Immature natural killer cell (primary cell): Measurements from ENCODE around the gene MAP1S. TPM values are rescaled to one million over a fixed set of nuclear protein-coding genes. Genes with fewer than 3 reads are reported as not detected.

Experiments used
- DNase-seq, 3 donors: peaks; one replicate each; pipeline ENCODE4 v3.0.0; 2022; ENCODE audit warnings: mixed read lengths in 1 of 3
- H3K27ac Mint-ChIP-seq, 6 donors: one replicate each; pipeline ENCODE4 v1.8.0; 2020; ENCODE audit warnings: mixed read lengths in 6 of 6, mild to moderate bottlenecking in 5 of 6, inconsistent platforms in 4 of 6, moderate library complexity in 3 of 6
- H3K27me3 Mint-ChIP-seq, 3 donors: one replicate each; pipeline ENCODE4 v1.8.0; 2020 to 2021; ENCODE audit warnings: low read depth in 3 of 3, mild to moderate bottlenecking in 3 of 3, mixed read lengths in 3 of 3, moderate library complexity in 3 of 3, inconsistent platforms in 1 of 3
- H3K36me3 Mint-ChIP-seq, 3 donors: one replicate each; pipeline ENCODE4 v1.8.0; 2020; ENCODE audit warnings: mixed read lengths in 3 of 3, inconsistent platforms in 2 of 3, mild to moderate bottlenecking in 2 of 3
- H3K4me1 Mint-ChIP-seq, 2 donors: one replicate each; pipeline ENCODE4 v1.8.0; 2020; ENCODE audit warnings: inconsistent platforms in 2 of 2, mild to moderate bottlenecking in 2 of 2, mixed read lengths in 2 of 2, moderate library complexity in 1 of 2
- H3K4me3 Mint-ChIP-seq, 5 donors: one replicate each; pipeline ENCODE4 v1.8.0; 2020; ENCODE audit warnings: mild to moderate bottlenecking in 5 of 5, mixed read lengths in 5 of 5, inconsistent platforms in 3 of 5, moderate library complexity in 3 of 5
- H3K9me3 Mint-ChIP-seq, 6 donors: one replicate each; pipeline ENCODE4 v1.8.0; 2020; ENCODE audit warnings: mild to moderate bottlenecking in 6 of 6, mixed read lengths in 6 of 6, inconsistent platforms in 4 of 6, moderate library complexity in 3 of 6
- polyA plus RNA-seq, 3 donors: library from polyadenylated mRNA; unstranded; fragments of 300-500 nt; fragmentation: Illumina TruSeq; gene quantifications; one replicate each; pipeline ENCODE4 v1.2.3, GENCODE V29; 2021

Gene MAP1S
- polyA plus RNA-seq, 3 donors from 2014 or later = 14.7 to 51.5 (median 17.7) TPM

GRCh38 chr19:17752865-17753639, 33.8 kb downstream of the MAP1S start:
- no peak for DNase-seq
- peaks cover 42 to 53% of the 10 kb centered on the region in 2 donors for H3K4me1 Mint-ChIP-seq
- H3K36me3 Mint-ChIP-seq = peaks cover 6 to 12% (median 9%) of the 10 kb centered on the region in 3 donors
- peaks cover 1 to 6% (median 4%) of the 10 kb centered on the region in 3 donors for H3K27me3 Mint-ChIP-seq
- no peaks in the 10 kb centered on the region for H3K9me3 Mint-ChIP-seq
- H3K27ac Mint-ChIP-seq = peak overlapping the region in 4 of 6 donors; percentile 45 to 80 (median 62)
- H3K4me3 Mint-ChIP-seq = peak overlapping the region in 1 of 5 donors; percentile 17

- Mint-ChIP-seq H3K4me3 (no peak overlapping the region), H3K4me1 (peaks cover 36 to 47% of the 10 kb centered on the region in 2 donors), H3K27ac (peak overlapping the region in 3 of 6 donors; percentile 56 to 86 (median 61)), H3K27me3 (peaks cover 1 to 6% (median 4%) of the 10 kb centered on the region in 3 donors), H3K36me3 (peaks cover 6 to 15% (median 9%) of the 10 kb centered on the region in 3 donors), H3K9me3 (no peaks in the 10 kb centered on the region)
- no peak for DNase-seq
These were observed 34.7 kb downstream of the MAP1S start for GRCh38 chr19:17753976-17754375.

DNA sequence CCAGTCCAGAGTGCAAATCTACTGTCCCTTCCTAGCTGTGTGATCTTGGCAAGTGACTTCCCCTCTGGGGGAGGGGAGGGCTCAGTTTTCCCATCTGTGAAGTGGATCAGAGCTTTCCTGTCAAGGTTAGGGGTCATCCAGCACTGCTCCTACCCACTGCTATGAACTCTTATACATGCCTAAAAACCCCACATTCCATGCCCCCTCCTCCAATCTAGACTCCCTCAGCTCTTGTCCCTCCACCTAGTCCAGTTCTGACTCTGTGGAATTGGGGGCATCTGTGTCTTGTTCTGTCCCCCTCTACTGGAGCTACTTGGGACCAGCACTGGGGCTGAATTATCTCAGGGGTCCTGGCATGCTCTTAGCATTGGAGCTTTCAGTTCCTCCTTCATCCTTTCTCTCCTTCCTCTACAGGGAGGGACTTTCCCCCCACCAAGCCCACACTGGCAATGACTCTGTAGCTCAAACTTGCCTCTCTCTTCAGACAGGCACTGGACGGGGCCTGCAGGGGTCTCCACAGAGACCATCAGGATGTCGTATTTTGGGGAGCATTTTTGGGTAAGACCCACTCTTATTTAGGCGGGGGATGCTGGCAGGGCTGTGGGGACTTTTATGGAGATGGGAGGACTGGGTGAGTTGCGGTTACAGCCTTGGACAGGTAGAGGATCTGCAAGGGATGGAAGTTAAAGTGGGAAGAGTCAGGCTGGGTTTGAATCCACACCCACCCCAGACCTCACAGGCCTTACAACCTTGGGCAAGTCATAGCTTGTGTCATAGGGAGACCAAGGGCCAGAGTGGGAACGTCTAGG, 35.6 kb downstream of the MAP1S start:
- Mint-ChIP-seq H3K4me1 (peaks cover 27 to 39% of the 10 kb centered on the region in 2 donors), H3K9me3 (no peaks in the 10 kb centered on the region), H3K27ac (peak overlapping the region; percentile 53 to 86 (median 74)), H3K36me3 (peaks cover 8 to 20% (median 9%) of the 10 kb centered on the region in 3 donors), H3K27me3 (peaks cover 1 to 6% (median 4%) of the 10 kb centered on the region in 3 donors), H3K4me3 (no peak overlapping the region)
- no peak for DNase-seq

GRCh38 chr19:17755443-17755890, 36.2 kb downstream of the MAP1S start:
- Mint-ChIP-seq H3K27me3 (peaks cover 1 to 6% (median 4%) of the 10 kb centered on the region in 3 donors), H3K36me3 (peaks cover 9 to 27% (median 9%) of the 10 kb centered on the region in 3 donors), H3K9me3 (no peaks in the 10 kb centered on the region), H3K4me1 (peaks cover 21 to 32% of the 10 kb centered on the region in 2 donors), H3K27ac (peak overlapping the region in 3 of 6 donors; percentile 72 to 86 (median 76)), H3K4me3 (no peak overlapping the region)
- no peak for DNase-seq

DNA sequence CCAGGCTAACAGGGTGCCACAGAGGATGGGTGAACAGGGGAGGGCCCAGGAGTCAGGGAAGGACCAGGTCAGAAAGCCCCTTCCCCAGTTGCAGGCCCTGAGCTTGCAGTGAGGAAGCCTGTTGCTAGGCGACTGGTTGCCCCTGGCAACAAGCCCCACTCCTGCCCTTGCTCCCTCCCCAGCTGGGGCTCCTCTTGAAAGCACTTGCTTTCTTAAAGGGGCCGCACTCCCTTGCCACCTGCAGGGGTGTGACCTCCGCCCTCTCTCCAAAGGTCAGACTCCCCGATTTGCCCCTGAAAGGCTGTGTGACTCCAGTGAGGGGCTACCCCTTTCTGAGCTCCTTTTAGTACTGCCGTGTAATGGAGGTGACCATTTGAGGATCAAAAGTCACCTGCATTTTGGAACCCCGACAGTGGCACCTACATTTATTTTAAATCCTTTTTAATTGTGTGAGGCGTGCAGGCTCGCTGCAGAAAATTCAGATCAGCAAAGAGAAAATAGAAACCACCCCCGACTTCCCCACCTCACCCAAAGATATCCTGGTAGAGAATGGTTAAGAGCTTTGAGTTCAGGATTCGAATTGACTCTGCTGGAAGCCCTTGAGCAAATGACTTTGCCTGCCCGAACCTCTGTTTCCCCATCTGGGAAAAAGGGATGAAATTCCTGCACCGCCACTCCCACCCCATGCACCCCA, 36.8 kb downstream of the MAP1S start:
- Mint-ChIP-seq H3K9me3 (no peaks in the 10 kb centered on the region), H3K36me3 (peaks cover 9 to 32% (median 12%) of the 10 kb centered on the region in 3 donors), H3K4me3 (no peak overlapping the region), H3K4me1 (peaks cover 17 to 26% of the 10 kb centered on the region in 2 donors), H3K27me3 (peaks cover 1 to 5% (median 4%) of the 10 kb centered on the region in 3 donors), H3K27ac (peak overlapping the region in 4 of 6 donors; percentile 18 to 72 (median 23))
- no peak for DNase-seq

DNA sequence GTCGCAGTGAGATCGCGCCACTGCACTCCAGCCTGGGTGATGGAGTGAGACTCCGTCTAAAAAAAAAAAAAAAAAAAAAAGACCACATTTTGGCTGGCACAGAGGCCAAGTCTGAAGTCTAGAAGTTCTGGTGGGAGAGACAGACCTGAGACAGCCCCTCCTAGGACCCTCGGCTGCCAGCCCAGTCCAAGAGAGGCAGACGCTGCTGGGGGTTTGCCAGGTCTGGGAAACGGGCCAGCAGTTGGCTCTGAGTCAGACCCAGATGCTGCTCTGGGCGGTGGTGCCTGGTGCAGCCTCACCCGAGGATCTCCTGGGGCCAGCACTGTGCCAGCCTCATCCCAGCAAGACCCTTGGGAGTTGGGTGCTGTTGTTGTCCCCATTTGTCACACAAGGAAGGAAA, 37.8 kb downstream of the MAP1S start:
- H3K4me1 Mint-ChIP-seq = peaks cover 7 to 16% of the 10 kb centered on the region in 2 donors
- no peak overlapping the region for H3K4me3 Mint-ChIP-seq
- DNase-seq = no peak
- H3K27me3 Mint-ChIP-seq = peaks cover 0 to 1% (median 0%) of the 10 kb centered on the region in 3 donors
- H3K36me3 Mint-ChIP-seq = peaks cover 9 to 32% (median 15%) of the 10 kb centered on the region in 3 donors
- H3K9me3 Mint-ChIP-seq = no peaks in the 10 kb centered on the region
- H3K27ac Mint-ChIP-seq = peak overlapping the region in 2 of 6 donors; percentile 32 to 74

DNA sequence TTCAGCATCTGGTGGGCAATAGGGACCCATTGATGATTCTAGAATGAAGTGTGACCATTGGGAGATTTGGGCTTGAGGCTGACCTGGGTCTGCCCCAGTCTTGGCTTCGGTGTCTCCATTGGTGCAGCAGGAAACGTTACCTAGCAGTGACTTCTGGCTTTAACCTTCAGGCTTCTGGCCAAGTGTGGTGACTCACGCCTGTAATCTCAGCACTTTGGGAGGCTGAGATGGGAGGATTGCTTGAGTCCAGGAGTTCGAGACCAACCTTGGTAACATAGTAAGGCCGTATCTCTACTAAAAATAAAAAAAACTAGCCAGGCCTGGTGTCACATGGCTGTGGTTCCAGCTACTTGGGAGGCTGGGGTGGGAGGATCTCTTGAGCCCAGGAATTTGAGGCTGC, 39.2 kb downstream of the MAP1S start:
- Mint-ChIP-seq H3K27me3 (peaks cover 0 to 1% (median 0%) of the 10 kb centered on the region in 3 donors), H3K4me3 (no peak overlapping the region), H3K36me3 (peaks cover 9 to 32% (median 20%) of the 10 kb centered on the region in 3 donors), H3K27ac (peak overlapping the region in 2 of 6 donors; percentile 8 to 15), H3K9me3 (no peaks in the 10 kb centered on the region), H3K4me1 (peaks cover 6 to 14% of the 10 kb centered on the region in 2 donors)
- DNase-seq = no peak

DNA sequence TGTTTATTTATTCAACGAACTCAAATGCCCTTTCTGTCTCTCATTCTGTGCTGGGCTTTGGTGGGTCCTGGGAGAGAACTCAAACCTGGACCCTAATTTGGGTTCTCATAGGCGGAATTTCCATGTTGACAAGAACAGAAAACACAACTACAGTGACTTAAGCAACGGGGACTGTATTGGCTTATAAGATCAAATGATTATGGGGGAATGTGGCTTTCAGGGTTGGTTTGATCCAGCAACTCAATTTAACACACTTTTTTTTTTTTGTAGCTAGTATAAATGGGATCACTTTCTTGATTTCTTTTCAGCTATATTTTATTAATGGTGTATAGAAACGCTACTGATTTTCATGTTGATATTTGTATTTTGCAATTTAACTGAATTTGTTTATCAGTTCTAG, 41.9 kb downstream of the MAP1S start:
- Mint-ChIP-seq H3K9me3 (no peaks in the 10 kb centered on the region), H3K36me3 (peaks cover 9 to 37% (median 22%) of the 10 kb centered on the region in 3 donors), H3K4me1 (peaks cover 6 to 12% of the 10 kb centered on the region in 2 donors), H3K27ac (peak overlapping the region in 1 of 6 donors; percentile 54), H3K27me3 (peaks cover 0 to 1% (median 0%) of the 10 kb centered on the region in 3 donors), H3K4me3 (no peak overlapping the region)
- DNase-seq = no peak

GRCh38 chr19:17762505-17763229, 43.4 kb downstream of the MAP1S start:
- H3K9me3 Mint-ChIP-seq = no peaks in the 10 kb centered on the region
- DNase-seq = no peak
- peaks cover 3 to 39% (median 23%) of the 10 kb centered on the region in 3 donors for H3K36me3 Mint-ChIP-seq
- peaks cover 6 to 15% of the 10 kb centered on the region in 2 donors for H3K4me1 Mint-ChIP-seq
- no peaks in the 10 kb centered on the region for H3K27me3 Mint-ChIP-seq
- H3K27ac Mint-ChIP-seq = no peak overlapping the region
- no peak overlapping the region for H3K4me3 Mint-ChIP-seq

- Mint-ChIP-seq H3K27me3 (no peaks in the 10 kb centered on the region), H3K4me3 (no peak overlapping the region), H3K27ac (peak overlapping the region in 1 of 6 donors; percentile 68), H3K4me1 (peaks cover 6 to 10% of the 10 kb centered on the region in 2 donors), H3K9me3 (no peaks in the 10 kb centered on the region), H3K36me3 (peaks cover 3 to 39% (median 23%) of the 10 kb centered on the region in 3 donors)
- no peak for DNase-seq
These were observed 45.1 kb downstream of the MAP1S start for GRCh38 chr19:17764348-17764747.

- no peak for DNase-seq
- peaks cover 6 to 10% of the 10 kb centered on the region in 2 donors for H3K4me1 Mint-ChIP-seq
- H3K4me3 Mint-ChIP-seq = peak overlapping the region in 1 of 5 donors; percentile 35
- H3K27ac Mint-ChIP-seq = peak overlapping the region in 3 of 6 donors; percentile 62 to 85 (median 68)
- H3K27me3 Mint-ChIP-seq = no peaks in the 10 kb centered on the region
- H3K36me3 Mint-ChIP-seq = peaks cover 3 to 34% (median 23%) of the 10 kb centered on the region in 3 donors
- no peaks in the 10 kb centered on the region for H3K9me3 Mint-ChIP-seq
These were observed 45.9 kb downstream of the MAP1S start for GRCh38 chr19:17765069-17765618.

- H3K27ac Mint-ChIP-seq = peak overlapping the region in 1 of 6 donors; percentile 35
- peaks cover 6 to 10% of the 10 kb centered on the region in 2 donors for H3K4me1 Mint-ChIP-seq
- no peaks in the 10 kb centered on the region for H3K27me3 Mint-ChIP-seq
- H3K4me3 Mint-ChIP-seq = no peak overlapping the region
- peaks cover 3 to 26% (median 16%) of the 10 kb centered on the region in 3 donors for H3K36me3 Mint-ChIP-seq
- DNase-seq = peak; percentile 32 to 46 (median 38)
- no peaks in the 10 kb centered on the region for H3K9me3 Mint-ChIP-seq
These were observed 47.4 kb downstream of the MAP1S start for GRCh38 chr19:17766543-17767131.
